Astrocyte (in vitro differentiated cells and primary cell): Measurements from ENCODE around the gene IL1RAPL2.

ENCODE experiments used
- CTCF ChIP-seq: IDR thresholded peaks from 2 replicates; pipeline ENCODE4 v1.5.1; 2011; ENCODE audit warnings: low read depth, mild to moderate bottlenecking, inconsistent platforms, low read length, moderate library complexity; ENCODE audit not compliant: insufficient read depth
- EZH2 ChIP-seq: IDR thresholded peaks from 2 replicates; pipeline ENCODE4 v1.6.1; 2012; ENCODE audit warnings: mild to moderate bottlenecking, low read length, inconsistent platforms; ENCODE audit not compliant: insufficient read depth

- TF ChIP-seq CTCF = no peak
- TF ChIP-seq EZH2 = no peak
Observed at GRCh38 chrX:104665691-104666090, 99.7 kb downstream of the IL1RAPL2 start.
